Gastrocnemius medialis (tissue), 4 donors: ENCODE results near the gene ZNF425. TPM values are rescaled to one million over a fixed set of nuclear protein-coding genes. Genes with fewer than 3 reads are reported as not detected.

Experiments used
- ATAC-seq, 2 donors: fragments of 150-250 bp; one replicate each; pipeline ENCODE4 v1.9.1; 2016
- DNase-seq, 2 donors: peaks; one replicate each; pipeline ENCODE4 v3.0.0-alpha.2; 2019
- H3K27ac ChIP-seq, 4 donors: fragments of 200-600 bp; sonication (generic); 1 replicate in 1 of 4; 2 replicates in 3 of 4; pipeline ENCODE4 v1.5.1; 2016 to 2018; ENCODE audit warnings: mild to moderate bottlenecking in 2 of 4, moderate library complexity in 1 of 4
- H3K27me3 ChIP-seq, 3 donors: fragments of 200-600 bp; sonication (generic) in 2 of 3; 1 replicate in 1 of 3; 2 replicates in 2 of 3; pipeline versions ENCODE4 v1.5.1 to v1.6.0; 2016 to 2019; ENCODE audit warnings: mild to moderate bottlenecking in 1 of 3, moderate library complexity in 1 of 3
- H3K36me3 ChIP-seq, 2 donors: fragments of 200-600 bp; sonication (generic) in 1 of 2; one replicate each; pipeline ENCODE4 v1.5.1; 2017 to 2018
- H3K4me1 ChIP-seq, 2 donors: fragments of 200-600 bp; sonication (generic) in 1 of 2; one replicate each; pipeline ENCODE4 v1.5.1; 2016 to 2017; ENCODE audit warnings: mild to moderate bottlenecking in 2 of 2
- H3K4me3 ChIP-seq, 4 donors: fragments of 200-600 bp; sonication (generic) in 3 of 4; 1 replicate in 1 of 4; 2 replicates in 3 of 4; pipeline ENCODE4 v1.5.1; 2016 to 2019; ENCODE audit warnings: mild to moderate bottlenecking in 2 of 4
- H3K9me3 ChIP-seq, 3 donors: fragments of 200-600 bp; sonication (generic) in 2 of 3; 1 replicate in 1 of 3; 2 replicates in 2 of 3; pipeline ENCODE4 v1.5.1; 2016 to 2019
- CTCF ChIP-seq, 5 experiments: fragments of 450-650 bp in 3 of 5; fragments of 200-600 bp in 2 of 5; sonication (generic) in 2 of 5; IDR thresholded peaks in 4 of 5; conservative IDR thresholded peaks in 1 of 5; 1 replicate in 4 of 5; 2 replicates in 1 of 5; pipeline ENCODE4 v1.5.1; 2016 to 2019; ENCODE audit warnings: antibody characterized with exemption in 5 of 5, mild to moderate bottlenecking in 3 of 5, moderate library complexity in 3 of 5
- POLR2A ChIP-seq, 2 donors: fragments of 450-650 bp; IDR thresholded peaks; one replicate each; pipeline ENCODE4 v1.6.1; 2017; ENCODE audit warnings: antibody characterized with exemption in 2 of 2, mild to moderate bottlenecking in 2 of 2, moderate library complexity in 2 of 2
- in situ Hi-C, 4 donors: fragments of 200-750 bp; cut with MboI; loops; one replicate each; pipeline versions ENCODE4 v1.15.0 to v1.8.0; 2017; ENCODE audit warnings: low sequenced_read_pairs in 4 of 4
- intact Hi-C: fragments of 100-400 bp; cut with DNase I; formaldehyde crosslinking; loops from one replicate; pipeline ENCODE4 v1.15.1; 2023; ENCODE audit warnings: low total_unique reads
- total RNA-seq, 4 donors: library from RNA; depleted of rRNA; stranded (reverse); fragments of >200 nt; gene quantifications; one replicate each; pipeline versions ENCODE4 v1.1.0 to v1.2.3, GENCODE V29; 2016

ZNF425 gene
- total RNA-seq, 4 donors from 2014 or later: 1.2 to 3.2 (median 1.5) TPM

DNA sequence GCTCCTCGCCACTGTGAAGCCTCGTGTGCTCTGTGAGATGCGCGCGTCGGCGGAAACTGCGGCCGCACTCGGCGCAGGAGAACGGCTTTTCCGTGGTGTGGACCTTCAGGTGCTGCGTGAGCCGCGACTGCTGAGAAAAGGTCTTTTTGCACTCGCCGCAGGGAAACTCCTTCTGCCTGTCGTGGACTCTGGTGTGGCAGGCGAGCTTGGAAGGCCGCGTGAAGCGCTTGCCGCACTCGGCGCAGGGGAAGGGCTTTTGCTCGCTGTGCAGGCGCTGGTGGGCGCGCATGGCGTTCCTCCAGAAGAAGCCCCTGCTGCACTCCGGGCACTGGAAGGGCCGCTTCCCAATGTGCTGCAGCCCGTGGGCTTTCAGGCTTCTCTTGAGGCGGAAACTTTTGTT, 21.9 kb downstream of the ZNF425 start:
- DNase-seq (no peak), ATAC-seq (no peak)
- TF ChIP-seq POLR2A (IDR thresholded peaks at IDR 0.05) (no peak), CTCF (IDR thresholded peaks at IDR 0.05 in 4 of 5, conservative IDR thresholded peaks at IDR 0.05 in 1 of 5) (no peak)
- H3K4me1 ChIP-seq: no peaks in the 10 kb centered on the region
- intact Hi-C loops: no loop called here
- H3K27ac ChIP-seq: no peak overlapping the region
- H3K27me3 ChIP-seq: no peaks in the 10 kb centered on the region
- H3K4me3 ChIP-seq: no peak overlapping the region
- no peaks in the 10 kb centered on the region for H3K9me3 ChIP-seq
- H3K36me3 ChIP-seq: no peaks in the 10 kb centered on the region
- in situ Hi-C loops: no loop called here

DNA sequence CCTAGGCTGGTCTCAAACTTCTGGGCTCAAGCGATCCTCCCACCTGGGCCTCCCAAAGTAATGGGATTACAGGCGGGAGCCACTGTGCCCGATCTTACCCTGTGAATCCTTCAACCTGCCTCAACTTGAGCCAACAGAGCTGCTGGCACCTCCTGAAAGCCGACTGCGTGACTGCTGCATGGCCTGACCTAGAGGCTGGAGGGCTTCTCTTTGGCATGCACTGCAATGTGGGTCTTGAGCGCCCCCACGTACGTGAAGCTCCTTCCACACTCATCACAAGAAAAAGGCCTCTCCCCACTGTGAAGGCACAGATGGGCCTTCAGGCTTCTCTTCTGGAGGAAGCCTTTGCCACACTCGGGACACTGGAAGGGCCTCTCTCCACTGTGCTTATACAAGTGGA, 22.7 kb downstream of the ZNF425 start:
- Histone ChIP-seq H3K4me1 (no peaks in the 10 kb centered on the region), H3K9me3 (no peaks in the 10 kb centered on the region), H3K27ac (no peak overlapping the region), H3K4me3 (no peak overlapping the region), H3K27me3 (no peaks in the 10 kb centered on the region), H3K36me3 (no peaks in the 10 kb centered on the region)
- ATAC-seq (no peak), DNase-seq (no peak)
- intact Hi-C loops (no loop called here), in situ Hi-C loops (no loop called here)
- TF ChIP-seq CTCF (IDR thresholded peaks at IDR 0.05 in 4 of 5, conservative IDR thresholded peaks at IDR 0.05 in 1 of 5) (no peak), POLR2A (IDR thresholded peaks at IDR 0.05) (no peak)

- H3K27me3 ChIP-seq: no peaks in the 10 kb centered on the region
- TF ChIP-seq POLR2A (IDR thresholded peaks at IDR 0.05) (no peak), CTCF (IDR thresholded peaks at IDR 0.05 in 4 of 5, conservative IDR thresholded peaks at IDR 0.05 in 1 of 5) (no peak)
- intact Hi-C loops: no loop called here
- H3K27ac ChIP-seq: no peak overlapping the region
- no peak for DNase-seq
- in situ Hi-C loops: no loop called here
- no peak for ATAC-seq
- no peaks in the 10 kb centered on the region for H3K36me3 ChIP-seq
- H3K9me3 ChIP-seq: no peaks in the 10 kb centered on the region
- H3K4me3 ChIP-seq: no peak overlapping the region
- no peaks in the 10 kb centered on the region for H3K4me1 ChIP-seq
These were observed 23.5 kb downstream of the ZNF425 start for GRCh38 chr7:149102666-149103065.

DNA sequence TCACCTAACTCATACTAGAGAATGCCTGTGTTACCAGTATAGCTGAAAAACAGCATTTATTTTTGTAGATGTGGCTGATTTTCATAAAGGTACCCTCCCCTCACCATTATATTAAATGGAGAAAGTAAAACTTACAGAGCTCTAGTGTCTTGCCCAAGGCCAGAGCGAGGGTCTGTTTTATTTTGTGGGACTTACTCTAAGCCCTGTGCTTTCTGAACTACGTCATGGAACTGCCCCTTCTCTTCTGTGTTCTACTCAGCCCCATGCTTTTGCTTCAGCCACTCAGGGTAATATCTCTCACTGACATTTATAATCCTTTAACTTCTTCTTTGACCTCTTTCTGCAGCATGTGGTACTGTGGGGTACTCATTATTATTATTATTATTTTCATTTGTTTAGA, 25.3 kb downstream of the ZNF425 start:
- DNase-seq (no peak), ATAC-seq (no peak)
- Histone ChIP-seq H3K27me3 (no peaks in the 10 kb centered on the region), H3K4me3 (no peak overlapping the region), H3K4me1 (no peaks in the 10 kb centered on the region), H3K36me3 (no peaks in the 10 kb centered on the region), H3K27ac (no peak overlapping the region), H3K9me3 (no peaks in the 10 kb centered on the region)
- TF ChIP-seq CTCF (IDR thresholded peaks at IDR 0.05 in 4 of 5, conservative IDR thresholded peaks at IDR 0.05 in 1 of 5): no peak
- no peak for TF ChIP-seq POLR2A (IDR thresholded peaks at IDR 0.05)
- intact Hi-C loops (no loop called here), in situ Hi-C loops (no loop called here)

- intact Hi-C loops (no loop called here), in situ Hi-C loops (no loop called here)
- Histone ChIP-seq H3K4me3 (no peak overlapping the region), H3K4me1 (no peaks in the 10 kb centered on the region), H3K36me3 (no peaks in the 10 kb centered on the region), H3K27ac (no peak overlapping the region), H3K27me3 (no peaks in the 10 kb centered on the region), H3K9me3 (no peaks in the 10 kb centered on the region)
- TF ChIP-seq CTCF (IDR thresholded peaks at IDR 0.05 in 4 of 5, conservative IDR thresholded peaks at IDR 0.05 in 1 of 5) (no peak), POLR2A (IDR thresholded peaks at IDR 0.05) (no peak)
- ATAC-seq: no peak
- DNase-seq: no peak
These were observed 27.1 kb downstream of the ZNF425 start for GRCh38 chr7:149099058-149099457.
